ENCODE data around the gene FBLN2.

The FBLN2 gene

GRCh38 chr3:13659221-13659969 is 110.5 kb downstream of the FBLN2 start:
- no peak for DNase-seq (ENCODE audit: low read depth in 2 of 2, low spot score in 1 of 2)

- DNase-seq (ENCODE audit: low read depth in 2 of 2, low spot score in 1 of 2), result no peak
Measured at GRCh38 chr3:13660042-13660874, 111.3 kb downstream of the FBLN2 start.

- DNase-seq (ENCODE audit: low read depth in 2 of 2, low spot score in 1 of 2), result no peak
Measured at GRCh38 chr3:13661121-13661520, 112.2 kb downstream of the FBLN2 start.

- no peak for DNase-seq (ENCODE audit: low read depth in 2 of 2, low spot score in 1 of 2)
Measured at GRCh38 chr3:13662238-13662847, 113.4 kb downstream of the FBLN2 start.

GRCh38 chr3:13663781-13664535 is 115.0 kb downstream of the FBLN2 start:
- DNase-seq (ENCODE audit: low read depth in 2 of 2, low spot score in 1 of 2), result no peak

- no peak for DNase-seq (ENCODE audit: low read depth in 2 of 2, low spot score in 1 of 2)
Measured at GRCh38 chr3:13665582-13666226, 116.8 kb downstream of the FBLN2 start.

- DNase-seq (ENCODE audit: low read depth in 2 of 2, low spot score in 1 of 2), result no peak
Measured at GRCh38 chr3:13666227-13666619, 117.3 kb downstream of the FBLN2 start.

- no peak for DNase-seq (ENCODE audit: low read depth in 2 of 2, low spot score in 1 of 2)
Measured at GRCh38 chr3:13666781-13667709, 118.1 kb downstream of the FBLN2 start.

- no peak for DNase-seq (ENCODE audit: low read depth in 2 of 2, low spot score in 1 of 2)
Measured at GRCh38 chr3:13668136-13668535, 119.2 kb downstream of the FBLN2 start.

GRCh38 chr3:13669457-13669856 is 120.5 kb downstream of the FBLN2 start:
- no peak for DNase-seq (ENCODE audit: low read depth in 2 of 2, low spot score in 1 of 2)

- DNase-seq (ENCODE audit: low read depth in 2 of 2, low spot score in 1 of 2), result no peak
Measured at GRCh38 chr3:13670292-13670691, 121.4 kb downstream of the FBLN2 start.

- no peak for DNase-seq (ENCODE audit: low read depth in 2 of 2, low spot score in 1 of 2)
Measured at GRCh38 chr3:13671482-13672233, 122.7 kb downstream of the FBLN2 start.

- DNase-seq (ENCODE audit: low read depth in 2 of 2, low spot score in 1 of 2), result no peak
Measured at GRCh38 chr3:13673207-13673606, 124.3 kb downstream of the FBLN2 start.

- DNase-seq (ENCODE audit: low read depth in 2 of 2, low spot score in 1 of 2), result no peak
Measured at GRCh38 chr3:13674538-13675185, 125.7 kb downstream of the FBLN2 start.

- no peak for DNase-seq (ENCODE audit: low read depth in 2 of 2, low spot score in 1 of 2)
Measured at GRCh38 chr3:13676356-13677017, 127.6 kb downstream of the FBLN2 start.

- no peak for DNase-seq (ENCODE audit: low read depth in 2 of 2, low spot score in 1 of 2)
Measured at GRCh38 chr3:13677272-13677671, 128.3 kb downstream of the FBLN2 start.

- no peak for DNase-seq (ENCODE audit: low read depth in 2 of 2, low spot score in 1 of 2)
Measured at GRCh38 chr3:13681931-13682330, 133.0 kb downstream of the FBLN2 start.

Measured in stimulated activated CD8-positive, alpha-beta memory T cell treated with anti-CD3 and anti-CD28 coated beads, Interleukin-4, amount 100 ng/mL, for 1 hour (primary cell).